HG02884 (cell line): ENCODE data around the gene ATP1A4.

ENCODE experiments used
- ATAC-seq: cut with Tn5 transposase; IDR thresholded peaks from one replicate; pipeline ENCODE4 v1.9.1; 2021; ENCODE audit warnings: mild to moderate bottlenecking, moderate library complexity; ENCODE audit not compliant: unreplicated experiment

Gene ATP1A4

DNA sequence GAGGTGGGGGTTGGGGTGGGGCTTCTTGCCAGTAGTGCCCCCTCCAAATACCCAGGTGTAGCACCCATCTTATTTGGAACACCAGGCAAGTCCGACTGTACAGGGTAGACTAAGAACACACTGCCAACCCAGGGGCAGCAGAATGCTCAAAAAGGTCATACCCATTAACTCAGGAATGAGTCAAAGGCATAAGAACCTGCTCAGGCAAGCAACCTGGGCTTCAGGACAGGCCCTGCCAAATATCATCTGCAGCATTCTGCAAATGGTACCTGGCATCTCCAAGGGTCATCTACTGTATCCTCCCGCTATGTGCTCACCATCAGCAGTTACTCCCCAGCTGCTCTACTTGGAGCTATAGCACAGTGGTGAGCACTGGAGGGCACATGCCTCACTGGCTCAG is 73.2 kb downstream of the ATP1A4 start:
- ATAC-seq: no peak

DNA sequence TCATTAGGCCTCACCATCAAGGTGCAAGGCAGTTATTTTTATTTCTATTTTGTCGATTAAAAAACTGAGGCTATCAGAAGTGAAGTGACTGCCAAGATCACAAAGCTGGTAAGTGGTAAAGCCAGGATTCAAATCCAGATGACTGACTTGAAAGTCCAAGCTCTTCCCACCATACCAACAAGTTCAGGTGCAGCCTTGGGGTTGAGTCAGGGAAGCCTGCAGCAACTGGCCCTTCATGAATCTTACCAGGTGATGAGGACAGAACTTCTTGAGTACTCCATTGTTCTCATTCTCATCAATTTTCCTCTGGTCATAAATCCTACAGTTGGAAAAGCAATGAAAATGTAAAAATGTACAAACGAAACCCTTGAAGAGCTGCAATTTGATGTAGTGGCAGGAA is 73.9 kb downstream of the ATP1A4 start:
- no peak for ATAC-seq

DNA sequence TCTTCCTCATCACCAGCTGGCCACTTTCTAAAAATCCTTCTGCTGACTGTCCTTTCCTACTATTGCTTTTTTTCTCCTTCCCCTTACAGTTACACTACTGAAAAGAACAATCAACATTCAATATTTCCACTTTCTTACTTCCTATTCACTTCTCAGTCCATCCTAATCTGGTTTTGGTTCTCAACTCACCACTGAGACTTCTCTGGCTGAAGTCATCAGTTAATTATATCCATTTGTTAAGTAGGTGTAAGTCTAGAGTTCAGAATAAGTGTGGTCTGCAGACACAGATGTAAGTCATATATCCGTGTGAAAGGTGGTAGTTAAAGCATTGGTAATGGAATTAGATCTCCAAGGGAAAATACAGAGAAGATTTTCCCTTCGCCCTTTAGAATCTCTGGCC is 75.2 kb downstream of the ATP1A4 start:
- ATAC-seq: no peak

DNA sequence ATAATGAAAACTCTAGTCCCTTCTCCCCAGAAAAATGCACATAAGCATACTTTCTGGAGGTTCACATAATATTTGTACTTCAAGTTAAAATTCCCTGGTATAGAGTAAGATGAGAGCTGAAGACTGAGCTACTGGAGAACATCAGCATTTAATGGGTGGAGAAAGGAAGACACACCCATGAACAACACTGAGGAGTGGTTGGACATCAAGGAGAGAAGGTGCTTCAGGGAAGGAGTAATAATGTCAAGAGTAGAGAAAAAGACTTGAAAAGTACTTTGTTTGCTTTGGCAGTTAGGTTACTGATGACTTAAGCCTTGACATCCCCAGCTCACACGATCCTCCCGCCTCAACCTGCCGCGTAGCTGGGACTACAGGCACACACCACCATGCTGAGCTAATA is 75.6 kb downstream of the ATP1A4 start:
- ATAC-seq: no peak

DNA sequence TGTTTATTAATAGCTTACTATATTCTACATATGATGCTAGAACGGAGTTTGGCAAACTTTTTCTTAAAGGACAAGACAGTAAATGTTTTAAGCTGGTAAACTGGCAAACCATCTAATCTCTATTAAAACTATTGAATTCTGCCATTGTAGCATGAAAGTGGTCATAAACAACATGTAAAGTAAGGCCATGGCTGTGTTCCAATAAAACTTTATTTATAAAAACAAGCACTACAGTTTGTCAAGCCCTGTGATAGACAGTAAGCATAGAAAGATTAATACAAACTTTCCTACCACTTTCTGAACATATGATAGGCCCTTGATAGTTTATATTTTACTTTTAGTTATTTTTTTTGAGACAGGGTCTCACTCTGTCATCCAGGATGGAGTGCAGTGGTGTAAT is 76.2 kb downstream of the ATP1A4 start:
- no peak for ATAC-seq

DNA sequence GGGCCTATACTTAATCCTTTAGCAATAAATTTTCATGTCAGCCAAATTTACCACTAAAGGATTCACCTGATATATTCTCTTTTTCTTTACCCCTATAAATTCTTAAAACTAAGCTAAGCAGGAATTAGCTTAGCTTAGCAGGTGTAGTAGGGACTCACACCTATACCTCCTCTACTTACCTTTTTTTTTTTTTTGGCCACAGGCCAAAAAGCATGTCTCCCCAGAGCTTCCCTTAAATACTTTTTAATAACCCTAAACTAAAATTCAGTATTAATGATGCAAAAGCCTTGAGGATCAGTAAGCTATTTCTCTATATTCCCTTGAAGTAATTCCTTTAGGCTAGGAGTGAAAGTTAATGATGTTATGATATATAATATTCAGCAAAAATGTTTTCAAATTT is 77.0 kb downstream of the ATP1A4 start:
- ATAC-seq: no peak

DNA sequence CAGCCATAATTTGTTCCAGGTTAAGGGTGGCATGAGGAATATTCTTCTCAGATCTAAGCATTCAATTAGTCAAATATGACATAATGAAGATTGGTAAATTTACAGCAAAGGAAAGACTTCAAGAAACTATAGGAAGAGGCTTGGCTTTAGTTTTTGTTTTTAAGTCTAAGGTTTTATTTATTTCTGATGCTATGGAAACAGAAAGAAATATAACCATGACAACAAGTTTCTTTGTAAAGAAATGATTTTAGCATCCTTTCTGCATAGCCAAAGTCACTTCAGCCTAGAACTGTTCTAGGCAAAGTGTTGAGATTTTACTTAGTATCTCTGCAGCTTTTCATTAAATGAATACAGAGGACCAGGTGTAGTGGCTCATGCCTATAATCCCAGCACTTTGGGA is 81.5 kb downstream of the ATP1A4 start:
- no peak for ATAC-seq
